Dermis blood vessel endothelial cell (primary cell): ENCODE results near the gene TMED3. TPM values are rescaled to one million over a fixed set of nuclear protein-coding genes. Genes with fewer than 3 reads are reported as not detected.
A peak's percentile ranks its signal among the peaks of the same experiment; 100 is the strongest.
"Not testable (repeated sequence)": the region's sequence is repeated elsewhere in the genome, so short reads cannot be mapped to it uniquely, and the experiment has no call there.

ENCODE experiments used
- DNase-seq: peaks from one replicate; pipeline ENCODE4 v3.0.0; 2010
- total RNA-seq: library from RNA; depleted of rRNA; stranded (reverse); fragments of >200 nt; gene quantifications from 2 replicates; pipeline ENCODE4 v1.2.3, GENCODE V29; 2014

Gene TMED3
- total RNA-seq, 1 donor from 2014 or later, result 173 TPM

GRCh38 chr15:79319973-79320372 is 9.1 kb downstream of the TMED3 start:
- DNase-seq, result not testable (repeated sequence)

DNA sequence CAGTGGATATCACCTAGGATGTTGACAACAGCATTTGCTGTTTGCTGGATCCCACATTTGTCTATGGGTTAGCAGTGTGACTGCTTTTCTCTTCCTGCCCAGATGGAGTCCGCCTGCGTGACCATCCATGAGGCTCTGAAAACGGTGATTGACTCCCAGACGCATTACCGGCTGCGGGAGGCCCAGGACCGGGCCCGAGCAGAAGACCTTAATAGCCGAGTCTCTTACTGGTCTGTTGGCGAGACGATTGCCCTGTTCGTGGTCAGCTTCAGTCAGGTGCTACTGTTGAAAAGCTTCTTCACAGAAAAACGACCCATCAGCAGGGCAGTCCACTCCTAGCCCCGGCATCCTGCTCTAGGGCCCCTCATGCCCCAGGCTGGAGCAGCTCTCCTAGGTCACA is 11.0 kb downstream of the TMED3 start:
- DNase-seq, result no peak

- no peak for DNase-seq
Observed at GRCh38 chr15:79322306-79322705, 11.4 kb downstream of the TMED3 start.

DNA sequence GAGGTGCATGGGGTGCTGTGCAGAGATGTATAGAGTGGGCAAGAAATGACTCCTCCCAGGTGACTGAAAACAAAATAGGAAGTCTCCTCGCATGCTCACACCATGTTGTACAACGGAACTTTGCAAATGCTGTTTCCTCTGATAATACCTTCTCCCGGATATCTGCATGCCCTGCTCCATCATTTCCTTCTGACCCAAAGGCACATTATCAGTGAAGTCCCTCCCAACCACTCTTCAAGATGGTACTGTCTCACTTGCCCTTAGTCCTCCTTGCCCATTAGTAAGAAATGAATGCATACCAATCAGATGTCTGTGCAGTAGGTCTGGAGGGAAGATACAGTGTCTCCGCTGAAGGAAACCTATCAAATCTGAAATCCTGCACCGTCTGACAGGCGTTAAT is 12.0 kb downstream of the TMED3 start:
- DNase-seq, result peak; percentile 90

DNA sequence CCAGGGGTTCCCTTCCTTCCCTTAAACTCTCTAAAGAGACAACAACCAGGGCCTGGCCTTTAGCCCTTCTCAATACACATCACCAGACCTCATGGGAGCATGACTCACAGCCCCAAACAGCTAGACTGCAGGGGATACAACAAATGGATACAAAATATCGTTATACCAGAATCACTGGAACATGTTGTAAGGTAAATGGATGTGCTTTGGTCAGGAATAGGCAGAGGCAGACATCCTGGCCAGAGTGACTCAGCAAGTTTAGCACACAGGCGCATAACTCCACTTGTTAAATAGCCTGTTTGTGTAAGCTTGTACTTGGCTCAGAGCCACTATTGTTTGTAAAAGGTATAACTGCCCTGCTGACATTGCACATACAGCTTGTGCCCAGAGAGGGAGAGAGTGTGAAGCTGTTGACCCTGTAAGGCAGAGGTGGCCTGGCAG is 18.3 kb downstream of the TMED3 start:
- DNase-seq, result peak; percentile 86

DNA sequence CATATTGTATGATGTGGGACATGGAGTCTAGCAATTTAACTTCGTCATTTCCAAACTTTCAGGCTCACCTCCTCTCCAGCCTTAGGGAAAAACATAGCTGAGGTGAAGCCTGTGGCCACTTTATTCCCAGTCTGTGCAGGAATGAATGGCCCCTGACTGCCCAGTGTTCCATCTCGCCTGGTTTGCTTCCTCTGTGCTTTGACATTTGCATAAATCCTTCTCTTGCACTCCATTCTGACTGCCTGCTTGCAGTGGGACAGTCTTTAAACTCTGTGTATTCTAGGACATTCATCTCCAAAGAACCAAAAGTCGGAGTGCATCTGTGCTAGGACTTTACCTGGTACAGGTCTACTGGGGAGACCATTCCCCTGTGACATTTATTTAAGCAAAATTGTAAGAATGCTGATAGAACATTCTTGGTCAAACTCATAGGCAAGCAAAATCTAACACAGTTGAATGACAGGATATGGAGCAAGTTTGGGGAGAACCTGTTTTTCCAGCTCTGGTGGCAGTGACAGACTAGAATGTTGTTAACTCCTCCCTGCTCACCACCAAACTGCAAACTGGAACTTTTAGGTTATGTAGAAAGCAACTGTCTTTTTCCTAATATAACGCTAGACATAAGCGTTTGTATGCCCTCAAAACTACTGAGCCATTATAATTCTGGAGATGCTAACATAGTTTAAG is 22.1 kb downstream of the TMED3 start:
- no peak for DNase-seq

GRCh38 chr15:79337591-79337990 is 26.7 kb downstream of the TMED3 start:
- DNase-seq, result peak; percentile 37

DNA sequence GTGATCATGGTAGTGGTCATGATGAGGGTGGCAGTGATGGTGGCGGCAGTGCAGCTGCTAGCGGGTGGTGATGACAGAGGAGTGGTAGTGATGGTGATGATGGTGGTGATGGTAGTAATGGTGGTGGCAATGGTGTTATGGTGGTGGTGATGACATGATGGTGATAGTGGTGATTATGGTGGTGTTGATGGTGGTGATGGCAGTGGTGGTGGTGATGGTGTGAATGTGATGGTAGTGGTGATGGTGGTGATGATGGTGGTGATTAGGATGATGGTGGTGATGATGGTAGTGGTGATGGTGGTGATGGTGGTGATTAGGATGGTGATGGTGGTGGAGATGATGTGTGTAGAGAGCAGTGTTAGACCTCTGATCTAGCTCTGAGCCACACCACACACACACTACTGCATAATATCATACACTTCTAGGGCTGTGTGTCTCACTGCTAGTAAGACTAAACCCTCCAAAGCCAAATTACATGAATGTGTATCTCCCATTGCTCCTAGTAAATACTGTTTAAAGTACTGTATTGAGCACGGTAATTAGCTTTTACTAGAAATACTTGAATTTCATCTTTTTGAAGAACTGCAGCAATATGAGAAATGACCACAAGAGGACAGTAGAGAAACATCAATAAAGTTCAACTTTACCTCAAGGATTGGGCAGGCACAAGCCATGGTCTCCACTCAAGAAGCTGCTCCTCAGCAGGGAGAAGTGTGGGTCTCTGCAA is 28.8 kb downstream of the TMED3 start:
- peak; percentile 74 for DNase-seq

DNA sequence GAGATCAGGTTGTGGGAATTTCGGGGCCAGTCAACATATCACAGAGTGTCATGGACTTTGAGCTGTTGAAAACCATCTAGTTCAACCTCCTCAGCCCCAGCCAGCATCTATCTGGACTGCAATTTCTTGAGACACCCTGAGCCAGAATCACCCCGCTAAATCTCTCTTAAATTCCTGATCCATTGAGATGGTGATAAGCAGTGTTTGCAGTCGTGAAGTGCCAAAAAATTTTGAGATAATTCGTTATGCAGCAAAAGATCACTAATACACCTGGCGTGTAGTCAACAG is 29.3 kb downstream of the TMED3 start:
- DNase-seq, result no peak

DNA sequence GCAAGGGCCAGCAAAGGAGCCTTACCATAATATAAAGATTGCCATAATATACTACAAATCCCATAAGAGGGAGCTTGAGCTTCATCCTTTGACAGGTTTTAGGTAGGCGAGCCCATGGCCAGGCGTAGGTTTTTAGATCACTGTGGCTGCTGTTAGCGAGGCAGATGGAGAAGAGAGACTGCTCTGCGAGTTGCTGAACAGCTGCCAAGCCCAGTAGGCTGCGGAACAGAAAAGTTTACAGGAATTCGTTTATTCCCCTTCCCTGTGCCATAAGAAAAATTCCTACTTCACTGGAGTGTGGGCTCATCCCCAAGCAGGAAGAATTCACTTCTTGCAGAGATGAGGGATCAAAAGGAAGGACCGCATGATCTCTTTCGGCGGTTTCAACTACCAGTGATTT is 30.5 kb downstream of the TMED3 start:
- DNase-seq, result no peak

DNA sequence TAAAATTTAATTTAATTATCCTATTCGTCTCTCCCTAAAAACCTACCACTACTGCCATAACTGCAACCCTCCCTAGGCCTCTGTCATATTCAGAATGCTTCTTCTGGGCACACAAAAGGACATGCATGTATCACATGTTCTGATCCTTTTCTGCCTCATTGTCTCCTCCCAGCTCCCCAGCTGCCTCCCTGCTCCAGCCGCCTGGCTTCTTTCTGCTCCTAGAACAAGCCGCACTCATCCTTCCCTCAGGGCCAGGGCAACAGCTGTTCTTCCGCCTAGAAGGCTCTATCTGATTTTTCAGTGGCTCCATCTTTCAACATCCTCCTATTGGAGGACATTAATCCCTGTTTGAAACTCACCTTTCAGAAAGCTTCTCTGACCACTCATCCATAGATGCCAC is 38.6 kb downstream of the TMED3 start:
- DNase-seq, result no peak

DNA sequence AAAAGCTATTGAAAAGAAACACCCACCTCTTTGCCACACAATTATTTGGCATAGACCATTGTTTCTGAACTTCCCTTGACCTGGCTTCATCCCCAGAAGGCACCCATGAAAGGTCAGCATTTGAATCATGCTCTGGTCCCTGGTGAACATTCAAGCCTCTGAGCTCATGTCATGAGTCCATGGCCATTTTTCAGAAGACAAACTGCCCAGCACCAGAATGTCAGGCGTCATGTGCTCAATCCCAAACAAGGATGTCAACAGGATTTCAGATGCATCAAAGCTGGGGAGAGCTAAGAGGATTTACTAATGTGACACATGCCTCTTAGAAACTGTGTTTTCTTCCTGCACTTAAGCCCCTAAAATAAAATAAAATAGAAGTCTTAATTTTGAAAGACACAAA is 41.3 kb downstream of the TMED3 start:
- no peak for DNase-seq

DNA sequence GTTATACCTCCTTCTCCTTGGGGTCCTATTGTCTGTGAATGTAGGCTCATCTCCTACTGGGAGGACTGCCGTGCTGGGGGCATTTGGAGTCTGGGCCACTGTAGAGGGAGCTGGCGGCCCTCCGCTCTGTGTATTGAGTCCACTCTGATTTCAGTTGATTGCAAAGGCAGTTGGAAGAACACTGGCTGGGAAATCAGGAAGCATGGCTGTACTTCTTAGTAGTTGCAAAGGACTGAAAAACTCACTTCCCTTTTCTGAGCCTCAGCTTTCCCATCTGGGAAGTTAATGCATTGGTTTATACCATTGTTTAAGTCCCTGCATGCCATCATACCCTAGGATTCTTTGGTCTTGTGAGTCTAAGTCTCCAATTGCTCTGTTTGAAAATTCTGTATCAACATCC is 46.7 kb downstream of the TMED3 start:
- no peak for DNase-seq

DNA sequence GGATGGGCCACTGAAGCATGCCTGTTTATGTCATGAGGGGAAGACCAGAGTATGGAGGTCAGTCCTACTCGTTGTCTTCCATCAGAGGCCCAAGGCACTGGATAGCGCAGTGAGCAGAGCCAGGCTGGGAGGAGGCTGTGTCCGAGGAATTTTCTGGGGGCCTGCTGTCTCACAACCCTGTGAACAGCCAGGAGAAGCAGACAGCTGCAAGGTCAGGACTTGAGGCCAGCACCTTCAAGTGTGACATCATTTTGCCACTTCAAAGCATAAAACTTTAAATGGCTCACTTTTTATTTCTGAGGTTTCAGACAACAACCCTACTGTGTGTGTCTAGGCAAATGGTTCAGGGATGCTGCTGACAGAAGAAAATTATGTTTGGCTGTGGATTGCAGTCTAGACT is 47.2 kb downstream of the TMED3 start:
- DNase-seq, result no peak

GRCh38 chr15:79364571-79365240 is 53.8 kb downstream of the TMED3 start:
- DNase-seq, result no peak

DNA sequence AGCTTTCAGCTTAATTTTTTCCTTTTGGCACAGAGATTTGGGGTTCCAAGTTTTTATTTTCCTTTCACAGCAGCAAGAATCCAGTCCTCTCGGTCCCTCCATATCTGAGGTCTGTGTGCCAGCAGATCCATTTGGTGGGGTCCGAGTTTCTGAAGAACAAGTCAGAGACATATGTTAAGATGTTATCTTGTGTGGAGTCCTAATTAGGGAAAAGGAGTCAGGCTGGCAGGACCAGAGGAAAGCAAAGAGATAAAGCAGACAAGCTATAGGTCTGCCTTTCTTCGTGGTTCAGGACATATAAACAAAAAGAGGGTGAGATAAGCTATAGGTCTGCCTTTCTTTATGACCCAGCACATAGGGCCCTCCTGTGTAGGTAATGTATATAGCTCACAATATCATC is 54.9 kb downstream of the TMED3 start:
- DNase-seq, result no peak

DNA sequence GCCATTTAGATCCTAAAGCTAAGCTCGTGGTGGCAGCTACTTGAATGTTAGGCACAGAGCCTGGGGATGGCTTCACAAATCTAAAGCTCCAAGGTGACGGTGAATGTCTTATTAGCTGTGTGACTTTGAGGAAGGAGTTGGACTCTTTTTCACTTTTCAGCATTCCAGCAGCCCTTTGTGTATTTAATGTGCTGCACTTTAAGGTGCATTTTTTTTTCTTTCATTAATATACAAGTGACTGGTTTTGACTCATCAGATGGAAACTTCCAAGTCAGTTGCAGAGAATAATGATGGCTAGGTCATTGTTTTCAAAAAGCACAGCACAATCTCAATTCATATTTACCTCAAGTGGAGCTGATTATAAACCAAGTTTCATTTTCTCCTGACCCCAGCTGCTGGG is 55.8 kb downstream of the TMED3 start:
- DNase-seq, result no peak

GRCh38 chr15:79370716-79371115 is 59.8 kb downstream of the TMED3 start:
- no peak for DNase-seq

- no peak for DNase-seq
Observed at GRCh38 chr15:79371591-79371990, 60.7 kb downstream of the TMED3 start.

GRCh38 chr15:79372428-79372827 is 61.5 kb downstream of the TMED3 start:
- no peak for DNase-seq
